Measurements from ENCODE around the gene CGREF1.
"Not testable (repeated sequence)": the region's sequence is repeated elsewhere in the genome, so short reads cannot be mapped to it uniquely, and the experiment has no call there.

CGREF1 gene

GRCh38 chr2:27087823-27088410 is 31.0 kb downstream of the CGREF1 start:
- no peak for DNase-seq (ENCODE audit: low spot score)

- peak; percentile 64 for DNase-seq (ENCODE audit: low spot score)
These were observed 32.0 kb downstream of the CGREF1 start, which contains the start of gene KHK for GRCh38 chr2:27086724-27087593. Gene KHK, plus strand, starts transcription at chr2:27086772. Its CDS starts 488 bp downstream, at chr2:27087260.

- DNase-seq (ENCODE audit: low spot score), result peak; percentile 92
These were observed 32.7 kb downstream of the CGREF1 start for GRCh38 chr2:27086090-27086723.

- peak; percentile 70 for DNase-seq (ENCODE audit: low spot score)
These were observed 33.2 kb downstream of the CGREF1 start for GRCh38 chr2:27085673-27086089.

- no peak for DNase-seq (ENCODE audit: low spot score)
These were observed 33.8 kb downstream of the CGREF1 start for GRCh38 chr2:27085062-27085672.

GRCh38 chr2:27084297-27085061 is 34.4 kb downstream of the CGREF1 start:
- no peak for DNase-seq (ENCODE audit: low spot score)

GRCh38 chr2:27083410-27084296 is 35.3 kb downstream of the CGREF1 start:
- no peak for DNase-seq (ENCODE audit: low spot score)

GRCh38 chr2:27082773-27083409 is 36.0 kb downstream of the CGREF1 start:
- DNase-seq (ENCODE audit: low spot score), result no peak

- DNase-seq (ENCODE audit: low spot score), result no peak
These were observed 36.8 kb downstream of the CGREF1 start for GRCh38 chr2:27081984-27082772.

- no peak for DNase-seq (ENCODE audit: low spot score)
These were observed 38.4 kb downstream of the CGREF1 start for GRCh38 chr2:27080603-27080936.

GRCh38 chr2:27080140-27080469 is 38.8 kb downstream of the CGREF1 start:
- DNase-seq (ENCODE audit: low spot score), result no peak

GRCh38 chr2:27079233-27080139 is 39.4 kb downstream of the CGREF1 start:
- DNase-seq (ENCODE audit: low spot score), result no peak

- no peak for DNase-seq (ENCODE audit: low spot score)
These were observed 40.4 kb downstream of the CGREF1 start, which contains the start of gene EMILIN1 for GRCh38 chr2:27078267-27079194. Gene EMILIN1, plus strand, starts transcription at chr2:27078615. Its CDS starts 451 bp downstream, at chr2:27079066.

- DNase-seq (ENCODE audit: low spot score), result no peak
These were observed 41.7 kb downstream of the CGREF1 start for GRCh38 chr2:27077231-27077630.

GRCh38 chr2:27076323-27076722 is 42.6 kb downstream of the CGREF1 start:
- DNase-seq (ENCODE audit: low spot score), result no peak

GRCh38 chr2:27075566-27075871 is 43.4 kb downstream of the CGREF1 start:
- DNase-seq (ENCODE audit: low spot score), result not testable (repeated sequence)
